ENCODE data around the gene TRIO. TPM values are rescaled to one million over a fixed set of nuclear protein-coding genes. Genes with fewer than 3 reads are reported as not detected.

The TRIO gene
- total and polyA plus RNA-seq, 2 of the 8 experiments (the other 6 are each of a cell fraction or from before 2014, with no cell fraction given): 35.1 to 69.1 TPM

DNA sequence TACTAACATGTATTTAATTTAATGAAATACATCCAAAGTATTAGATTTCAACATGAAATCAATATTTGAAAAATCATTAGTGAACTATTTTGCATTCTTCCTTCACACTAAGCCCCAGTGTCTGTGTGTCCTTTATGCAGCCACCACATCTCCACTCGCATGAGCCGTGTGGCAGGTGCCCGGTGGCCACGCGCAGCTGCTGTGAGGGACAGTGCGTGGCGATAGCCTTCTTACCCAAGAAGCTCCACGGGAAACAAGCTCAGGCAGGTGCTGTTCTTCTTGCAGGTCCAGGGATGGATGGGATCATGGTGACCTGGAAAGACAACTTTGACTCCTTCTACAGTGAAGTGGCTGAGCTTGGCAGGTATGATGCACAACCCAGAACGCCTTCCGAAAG, 359.1 kb downstream of the TRIO start (continued):
- TF ChIP-seq SIN3A (conservative IDR thresholded peaks at IDR 0.05 in 1 of 2, IDR thresholded peaks at IDR 0.05 in 1 of 2; ENCODE audit: low read depth in 1 of 2, low read length in 2 of 2): no peak
- TF ChIP-seq SP2 (IDR thresholded peaks at IDR 0.05; ENCODE audit: low read length): no peak
- TF ChIP-seq GTF2F1 (IDR thresholded peaks at IDR 0.05; ENCODE audit: borderline replicate concordance, low read depth, low read length): no peak
- TF ChIP-seq, protein P1, sequence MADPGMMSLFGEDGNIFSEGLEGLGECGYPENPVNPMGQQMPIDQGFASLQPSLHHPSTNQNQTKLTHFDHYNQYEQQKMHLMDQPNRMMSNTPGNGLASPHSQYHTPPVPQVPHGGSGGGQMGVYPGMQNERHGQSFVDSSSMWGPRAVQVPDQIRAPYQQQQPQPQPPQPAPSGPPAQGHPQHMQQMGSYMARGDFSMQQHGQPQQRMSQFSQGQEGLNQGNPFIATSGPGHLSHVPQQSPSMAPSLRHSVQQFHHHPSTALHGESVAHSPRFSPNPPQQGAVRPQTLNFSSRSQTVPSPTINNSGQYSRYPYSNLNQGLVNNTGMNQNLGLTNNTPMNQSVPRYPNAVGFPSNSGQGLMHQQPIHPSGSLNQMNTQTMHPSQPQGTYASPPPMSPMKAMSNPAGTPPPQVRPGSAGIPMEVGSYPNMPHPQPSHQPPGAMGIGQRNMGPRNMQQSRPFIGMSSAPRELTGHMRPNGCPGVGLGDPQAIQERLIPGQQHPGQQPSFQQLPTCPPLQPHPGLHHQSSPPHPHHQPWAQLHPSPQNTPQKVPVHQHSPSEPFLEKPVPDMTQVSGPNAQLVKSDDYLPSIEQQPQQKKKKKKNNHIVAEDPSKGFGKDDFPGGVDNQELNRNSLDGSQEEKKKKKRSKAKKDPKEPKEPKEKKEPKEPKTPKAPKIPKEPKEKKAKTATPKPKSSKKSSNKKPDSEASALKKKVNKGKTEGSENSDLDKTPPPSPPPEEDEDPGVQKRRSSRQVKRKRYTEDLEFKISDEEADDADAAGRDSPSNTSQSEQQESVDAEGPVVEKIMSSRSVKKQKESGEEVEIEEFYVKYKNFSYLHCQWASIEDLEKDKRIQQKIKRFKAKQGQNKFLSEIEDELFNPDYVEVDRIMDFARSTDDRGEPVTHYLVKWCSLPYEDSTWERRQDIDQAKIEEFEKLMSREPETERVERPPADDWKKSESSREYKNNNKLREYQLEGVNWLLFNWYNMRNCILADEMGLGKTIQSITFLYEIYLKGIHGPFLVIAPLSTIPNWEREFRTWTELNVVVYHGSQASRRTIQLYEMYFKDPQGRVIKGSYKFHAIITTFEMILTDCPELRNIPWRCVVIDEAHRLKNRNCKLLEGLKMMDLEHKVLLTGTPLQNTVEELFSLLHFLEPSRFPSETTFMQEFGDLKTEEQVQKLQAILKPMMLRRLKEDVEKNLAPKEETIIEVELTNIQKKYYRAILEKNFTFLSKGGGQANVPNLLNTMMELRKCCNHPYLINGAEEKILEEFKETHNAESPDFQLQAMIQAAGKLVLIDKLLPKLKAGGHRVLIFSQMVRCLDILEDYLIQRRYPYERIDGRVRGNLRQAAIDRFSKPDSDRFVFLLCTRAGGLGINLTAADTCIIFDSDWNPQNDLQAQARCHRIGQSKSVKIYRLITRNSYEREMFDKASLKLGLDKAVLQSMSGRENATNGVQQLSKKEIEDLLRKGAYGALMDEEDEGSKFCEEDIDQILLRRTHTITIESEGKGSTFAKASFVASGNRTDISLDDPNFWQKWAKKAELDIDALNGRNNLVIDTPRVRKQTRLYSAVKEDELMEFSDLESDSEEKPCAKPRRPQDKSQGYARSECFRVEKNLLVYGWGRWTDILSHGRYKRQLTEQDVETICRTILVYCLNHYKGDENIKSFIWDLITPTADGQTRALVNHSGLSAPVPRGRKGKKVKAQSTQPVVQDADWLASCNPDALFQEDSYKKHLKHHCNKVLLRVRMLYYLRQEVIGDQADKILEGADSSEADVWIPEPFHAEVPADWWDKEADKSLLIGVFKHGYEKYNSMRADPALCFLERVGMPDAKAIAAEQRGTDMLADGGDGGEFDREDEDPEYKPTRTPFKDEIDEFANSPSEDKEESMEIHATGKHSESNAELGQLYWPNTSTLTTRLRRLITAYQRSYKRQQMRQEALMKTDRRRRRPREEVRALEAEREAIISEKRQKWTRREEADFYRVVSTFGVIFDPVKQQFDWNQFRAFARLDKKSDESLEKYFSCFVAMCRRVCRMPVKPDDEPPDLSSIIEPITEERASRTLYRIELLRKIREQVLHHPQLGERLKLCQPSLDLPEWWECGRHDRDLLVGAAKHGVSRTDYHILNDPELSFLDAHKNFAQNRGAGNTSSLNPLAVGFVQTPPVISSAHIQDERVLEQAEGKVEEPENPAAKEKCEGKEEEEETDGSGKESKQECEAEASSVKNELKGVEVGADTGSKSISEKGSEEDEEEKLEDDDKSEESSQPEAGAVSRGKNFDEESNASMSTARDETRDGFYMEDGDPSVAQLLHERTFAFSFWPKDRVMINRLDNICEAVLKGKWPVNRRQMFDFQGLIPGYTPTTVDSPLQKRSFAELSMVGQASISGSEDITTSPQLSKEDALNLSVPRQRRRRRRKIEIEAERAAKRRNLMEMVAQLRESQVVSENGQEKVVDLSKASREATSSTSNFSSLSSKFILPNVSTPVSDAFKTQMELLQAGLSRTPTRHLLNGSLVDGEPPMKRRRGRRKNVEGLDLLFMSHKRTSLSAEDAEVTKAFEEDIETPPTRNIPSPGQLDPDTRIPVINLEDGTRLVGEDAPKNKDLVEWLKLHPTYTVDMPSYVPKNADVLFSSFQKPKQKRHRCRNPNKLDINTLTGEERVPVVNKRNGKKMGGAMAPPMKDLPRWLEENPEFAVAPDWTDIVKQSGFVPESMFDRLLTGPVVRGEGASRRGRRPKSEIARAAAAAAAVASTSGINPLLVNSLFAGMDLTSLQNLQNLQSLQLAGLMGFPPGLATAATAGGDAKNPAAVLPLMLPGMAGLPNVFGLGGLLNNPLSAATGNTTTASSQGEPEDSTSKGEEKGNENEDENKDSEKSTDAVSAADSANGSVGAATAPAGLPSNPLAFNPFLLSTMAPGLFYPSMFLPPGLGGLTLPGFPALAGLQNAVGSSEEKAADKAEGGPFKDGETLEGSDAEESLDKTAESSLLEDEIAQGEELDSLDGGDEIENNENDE (IDR thresholded peaks at IDR 0.05; ENCODE audit: insufficient replicate concordance, low read length): no peak
- TF ChIP-seq RXRA (IDR thresholded peaks at IDR 0.05; ENCODE audit: insufficient read depth, low read depth, low read length): no peak
